NCI-H69 (cell line): Measurements from ENCODE around the gene TMEM151B.

Source experiments
- DNase-seq: peaks from one replicate; lab custom pipeline; 2025; lab: John Stamatoyannopoulos, UW

The TMEM151B gene

DNA sequence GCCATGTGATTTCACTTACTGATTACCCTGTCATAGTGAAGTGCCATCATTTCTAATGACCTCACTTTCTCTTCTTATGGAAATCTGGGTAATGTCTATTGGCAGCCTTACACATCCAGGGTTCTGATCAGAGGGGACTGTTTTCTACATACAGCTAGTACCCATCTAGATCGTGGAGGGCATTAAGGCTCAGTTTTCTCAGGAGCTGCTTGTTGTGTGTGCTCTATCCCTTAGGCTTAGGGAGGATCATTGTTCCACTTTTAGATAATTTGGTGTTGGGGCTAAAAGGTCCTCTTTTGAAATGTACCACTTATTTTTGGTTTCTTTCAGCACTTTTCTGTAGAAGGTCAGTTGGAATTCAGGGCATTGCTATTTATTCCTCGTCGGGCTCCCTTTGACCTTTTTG is 19.5 kb upstream of the TMEM151B start:
- no peak for DNase-seq

DNA sequence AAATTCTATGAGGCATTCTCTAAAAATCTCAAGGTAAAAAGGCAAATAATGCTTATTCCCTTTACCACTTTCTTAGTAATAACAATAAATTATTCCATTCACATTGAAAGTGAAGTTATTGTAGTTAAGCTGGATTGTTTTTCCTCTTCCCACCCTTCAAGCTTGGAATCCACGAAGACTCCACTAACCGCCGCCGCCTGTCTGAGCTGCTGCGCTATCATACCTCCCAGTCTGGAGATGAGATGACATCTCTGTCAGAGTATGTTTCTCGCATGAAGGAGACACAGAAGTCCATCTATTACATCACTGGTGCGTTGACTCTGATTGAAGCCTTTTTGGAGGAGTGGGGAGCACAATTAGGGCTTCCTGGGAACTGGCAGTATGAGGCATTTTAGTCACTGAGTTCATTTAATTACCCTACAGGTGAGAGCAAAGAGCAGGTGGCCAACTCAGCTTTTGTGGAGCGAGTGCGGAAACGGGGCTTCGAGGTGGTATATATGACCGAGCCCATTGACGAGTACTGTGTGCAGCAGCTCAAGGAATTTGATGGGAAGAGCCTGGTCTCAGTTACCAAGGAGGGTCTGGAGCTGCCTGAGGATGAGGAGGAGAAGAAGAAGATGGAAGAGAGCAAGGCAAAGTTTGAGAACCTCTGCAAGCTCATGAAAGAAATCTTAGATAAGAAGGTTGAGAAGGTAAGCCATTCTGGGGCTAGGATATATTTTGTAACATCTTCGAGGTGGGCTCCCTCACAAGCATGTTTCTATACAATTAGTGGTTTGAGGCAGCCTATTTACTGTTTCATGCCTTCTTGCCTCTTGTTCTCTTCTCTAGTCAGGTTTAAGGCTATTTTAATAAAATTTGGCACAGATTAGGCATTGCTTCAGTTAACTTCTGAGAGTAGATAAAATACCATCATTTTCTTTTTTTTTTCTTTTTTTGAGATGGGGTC is 18.4 kb upstream of the TMEM151B start:
- no peak for DNase-seq

DNA sequence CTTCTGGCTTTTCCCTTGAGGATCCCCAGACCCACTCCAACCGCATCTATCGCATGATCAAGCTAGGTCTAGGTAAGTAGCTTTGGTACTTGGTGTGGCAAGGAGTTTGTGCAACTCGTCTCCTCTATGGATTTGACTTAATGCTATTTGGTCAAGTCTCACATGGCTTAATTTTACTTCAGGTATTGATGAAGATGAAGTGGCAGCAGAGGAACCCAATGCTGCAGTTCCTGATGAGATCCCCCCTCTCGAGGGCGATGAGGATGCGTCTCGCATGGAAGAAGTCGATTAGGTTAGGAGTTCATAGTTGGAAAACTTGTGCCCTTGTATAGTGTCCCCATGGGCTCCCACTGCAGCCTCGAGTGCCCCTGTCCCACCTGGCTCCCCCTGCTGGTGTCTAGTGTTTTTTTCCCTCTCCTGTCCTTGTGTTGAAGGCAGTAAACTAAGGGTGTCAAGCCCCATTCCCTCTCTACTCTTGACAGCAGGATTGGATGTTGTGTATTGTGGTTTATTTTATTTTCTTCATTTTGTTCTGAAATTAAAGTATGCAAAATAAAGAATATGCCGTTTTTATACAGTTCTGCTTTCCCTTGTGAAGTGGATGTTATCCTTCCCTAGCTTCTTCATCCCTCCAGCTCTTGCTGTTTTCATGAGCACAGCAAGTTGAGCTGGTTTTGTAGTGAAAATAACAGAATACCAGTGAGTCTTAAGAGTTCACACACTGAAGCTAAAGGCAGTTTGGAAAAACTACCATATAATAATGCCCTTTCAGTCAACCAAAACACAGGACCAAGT is 16.7 kb upstream of the TMEM151B start:
- peak; percentile 59 for DNase-seq

GRCh38 chr6:44254191-44255104 is 15.8 kb upstream of the TMEM151B start:
- peak; percentile 26 for DNase-seq

GRCh38 chr6:44255105-44255808 is 15.0 kb upstream of the TMEM151B start:
- DNase-seq = peak; percentile 44

- peak; percentile 59 for DNase-seq
Measured at GRCh38 chr6:44255871-44256774, 14.1 kb upstream of the TMEM151B start.

DNA sequence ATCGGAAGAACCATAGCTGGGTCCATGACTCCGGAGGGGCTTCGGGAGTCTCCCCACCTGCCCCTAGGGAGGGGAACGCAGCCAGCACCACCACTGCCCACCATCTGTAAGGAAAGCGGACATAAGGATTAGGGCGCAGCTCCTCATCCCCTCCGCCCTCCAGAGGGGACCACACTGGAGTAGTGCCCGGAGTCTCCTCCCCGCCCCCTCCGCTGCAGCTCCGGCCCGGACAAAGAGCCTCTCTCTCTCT is 13.6 kb upstream of the TMEM151B start:
- DNase-seq = no peak

GRCh38 chr6:44257025-44257752 is 13.1 kb upstream of the TMEM151B start, which contains the start of gene SLC35B2:
Gene SLC35B2, minus strand, starts transcription at chr6:44257528. Its CDS starts 118 bp downstream, at chr6:44257410.
- DNase-seq = peak; percentile 91

- no peak for DNase-seq
Measured at GRCh38 chr6:44257753-44258324, 12.4 kb upstream of the TMEM151B start.

- DNase-seq = no peak
Measured at GRCh38 chr6:44258325-44258863, 11.9 kb upstream of the TMEM151B start.

- DNase-seq = no peak
Measured at GRCh38 chr6:44258921-44259320, 11.3 kb upstream of the TMEM151B start.

DNA sequence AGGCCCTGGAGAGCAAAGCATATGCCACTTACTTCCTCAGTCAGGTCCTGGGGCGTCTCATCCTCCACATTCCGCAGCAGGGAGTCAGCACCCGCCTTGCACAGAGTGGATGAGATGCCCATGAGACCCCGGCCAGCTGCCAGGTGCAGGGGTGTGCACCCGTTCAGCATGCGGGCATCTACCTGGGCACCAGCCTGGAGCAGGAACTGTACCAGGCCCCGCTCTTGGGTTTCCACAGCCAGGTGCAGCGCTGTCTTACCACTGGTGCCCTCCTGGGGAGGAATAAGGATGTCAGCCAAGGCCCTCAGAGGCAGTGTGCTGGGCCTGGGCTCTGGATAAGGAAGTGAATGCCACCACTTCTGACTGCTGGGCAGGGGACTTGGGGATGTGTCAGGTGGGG is 10.2 kb upstream of the TMEM151B start:
- no peak for DNase-seq

GRCh38 chr6:44260451-44261297 is 9.6 kb upstream of the TMEM151B start:
- DNase-seq = no peak

DNA sequence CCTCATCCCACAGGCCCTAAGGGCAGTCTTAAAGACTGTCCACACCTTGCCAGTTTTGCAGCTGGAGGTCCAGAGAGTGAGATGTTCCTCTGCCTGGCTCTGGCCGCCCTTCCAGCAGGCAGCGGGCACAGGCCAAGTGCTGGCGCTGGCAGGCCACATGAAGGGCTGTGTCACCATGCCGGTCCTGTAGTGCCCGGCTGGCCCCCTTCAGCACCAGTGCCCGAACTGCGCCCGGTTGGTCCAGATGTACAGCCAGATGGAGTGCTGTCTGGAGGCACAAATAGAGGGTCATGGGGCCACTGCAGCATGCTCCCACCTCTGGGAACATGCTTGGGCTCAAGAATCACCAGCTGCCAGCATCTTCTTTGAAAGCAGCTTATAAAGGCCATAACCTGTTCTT is 8.7 kb upstream of the TMEM151B start:
- DNase-seq = no peak

GRCh38 chr6:44262467-44263353 is 7.5 kb upstream of the TMEM151B start:
- DNase-seq = no peak

- no peak for DNase-seq
Measured at GRCh38 chr6:44263354-44264100, 6.7 kb upstream of the TMEM151B start.
